HG02840 (cell line): ENCODE results near the gene C19orf47.
"Not testable (repeated sequence)": the region's sequence is repeated elsewhere in the genome, so short reads cannot be mapped to it uniquely, and the experiment has no call there.

Source experiments
- ATAC-seq: cut with Tn5 transposase; IDR thresholded peaks from one replicate; pipeline ENCODE4 v1.9.1; 2021; ENCODE audit warnings: mild to moderate bottlenecking, moderate library complexity, moderate number of reproducible peaks; ENCODE audit not compliant: unreplicated experiment, low FRiP score

C19orf47 gene

GRCh38 chr19:40356681-40357595, 8.7 kb upstream of the C19orf47 start:
- no peak for ATAC-seq

- ATAC-seq, result no peak
These were observed 7.9 kb upstream of the C19orf47 start for GRCh38 chr19:40355975-40356680.

- ATAC-seq, result no peak
These were observed 837 bp upstream of the C19orf47 start for GRCh38 chr19:40348961-40349507.

- ATAC-seq, result no peak
These were observed 3.8 kb downstream of the C19orf47 start for GRCh38 chr19:40344422-40344821.

GRCh38 chr19:40342644-40343311, 5.4 kb downstream of the C19orf47 start:
- ATAC-seq, result no peak

- ATAC-seq, result no peak
These were observed 6.4 kb downstream of the C19orf47 start for GRCh38 chr19:40341601-40342482.

GRCh38 chr19:40339018-40339728, 9.0 kb downstream of the C19orf47 start:
- no peak for ATAC-seq

- ATAC-seq, result no peak
These were observed 10.6 kb downstream of the C19orf47 start for GRCh38 chr19:40337594-40337993.

- no peak for ATAC-seq
These were observed 11.1 kb downstream of the C19orf47 start for GRCh38 chr19:40337107-40337506.

- no peak for ATAC-seq
These were observed 11.6 kb downstream of the C19orf47 start for GRCh38 chr19:40336601-40336900.

GRCh38 chr19:40335855-40336600, 12.2 kb downstream of the C19orf47 start:
- ATAC-seq, result no peak

GRCh38 chr19:40335101-40335500, 13.1 kb downstream of the C19orf47 start:
- ATAC-seq, result no peak

GRCh38 chr19:40333083-40333482, 15.1 kb downstream of the C19orf47 start:
- ATAC-seq, result not testable (repeated sequence)

- no peak for ATAC-seq
These were observed 15.5 kb downstream of the C19orf47 start for GRCh38 chr19:40332669-40333068.

GRCh38 chr19:40331052-40331451, 17.1 kb downstream of the C19orf47 start:
- no peak for ATAC-seq

GRCh38 chr19:40326201-40326600, 22.0 kb downstream of the C19orf47 start:
- no peak for ATAC-seq

GRCh38 chr19:40323705-40324104, 24.5 kb downstream of the C19orf47 start:
- ATAC-seq, result no peak

GRCh38 chr19:40322951-40323615, 25.1 kb downstream of the C19orf47 start:
- no peak for ATAC-seq
